Heart left ventricle (tissue), 16 donors: Measurements from ENCODE around the gene DPYSL4. TPM values are rescaled to one million over a fixed set of nuclear protein-coding genes. Genes with fewer than 3 reads are reported as not detected.

Experiments used
- ATAC-seq, 4 donors: fragments of 200-7000 bp; cut with Tn5 transposase; one replicate each; pipeline ENCODE4 v1.9.1; 2020 to 2022; ENCODE audit warnings: moderate library complexity in 4 of 4, mild to moderate bottlenecking in 3 of 4, moderate number of reproducible peaks in 1 of 4
- DNase-seq, 5 donors: peaks; one replicate each; pipeline ENCODE4 v3.0.0-alpha.2; 2020
- H3K27ac ChIP-seq, 12 donors: fragments of 200-600 bp; sonication (generic) in 4 of 12; one replicate each; pipeline versions ENCODE4 v1.5.0 to v1.8.0; 2016 to 2022; ENCODE audit warnings: mild to moderate bottlenecking in 2 of 12
- H3K27me3 ChIP-seq, 9 donors: fragments of 200-600 bp; sonication (generic) in 2 of 9; one replicate each; pipeline versions ENCODE4 v1.5.1 to v1.8.0; 2016 to 2022; ENCODE audit warnings: mild to moderate bottlenecking in 3 of 9
- H3K36me3 ChIP-seq, 9 donors: fragments of 200-600 bp; sonication (generic) in 2 of 9; one replicate each; pipeline versions ENCODE4 v1.5.0 to v1.8.0; 2018 to 2022; ENCODE audit warnings: mild to moderate bottlenecking in 2 of 9
- H3K4me1 ChIP-seq, 12 donors: fragments of 200-600 bp; sonication (generic) in 4 of 12; one replicate each; pipeline versions ENCODE4 v1.5.0 to v1.8.0; 2016 to 2022; ENCODE audit warnings: mild to moderate bottlenecking in 3 of 12
- H3K4me3 ChIP-seq, 12 donors: fragments of 200-600 bp; sonication (generic) in 4 of 12; one replicate each; pipeline versions ENCODE4 v1.5.0 to v1.8.0; 2017 to 2022; ENCODE audit warnings: mild to moderate bottlenecking in 9 of 12, moderate library complexity in 4 of 12
- H3K9me3 ChIP-seq, 12 donors: fragments of 200-600 bp; sonication (generic) in 4 of 12; one replicate each; pipeline versions ENCODE4 v1.5.0 to v1.8.0; 2016 to 2022; ENCODE audit warnings: mild to moderate bottlenecking in 1 of 12
- CTCF ChIP-seq, 12 donors: fragments of 200-600 bp; sonication (generic) in 4 of 12; IDR thresholded peaks; one replicate each; pipeline versions ENCODE4 v1.5.0 to v1.8.0; 2018 to 2022; ENCODE audit warnings: antibody characterized with exemption in 12 of 12, mild to moderate bottlenecking in 5 of 12
- POLR2A ChIP-seq, 2 donors: fragments of 450-650 bp; IDR thresholded peaks; one replicate each; pipeline ENCODE4 v1.6.1; 2017; ENCODE audit warnings: antibody characterized with exemption in 2 of 2, mild to moderate bottlenecking in 2 of 2, moderate library complexity in 2 of 2
- WGBS, 4 donors: extraction: QIAGEN DNeasy Blood & Tissue Kit in 2 of 4; methylation state at CpG; one replicate each; pipeline versions ENCODE4 v1.1.5 to v1.1.7; 2013 to 2018; 5-methylcytosine and 5-hydroxymethylcytosine counted together
- intact Hi-C, 10 donors: fragments of 100-400 bp; cut with DNase I; formaldehyde crosslinking; loops; one replicate each; pipeline versions ENCODE4 v1.11.1 to v1.14.2; 2022
- polyA plus RNA-seq, 2 donors: library from polyadenylated mRNA; stranded (reverse); fragments of 200-250 nt; gene quantifications; one replicate each; pipeline ENCODE4 v1.2.3, GENCODE V29; 2013
- total RNA-seq, 9 donors: library from RNA; depleted of rRNA in 2 of 9; stranded (reverse); fragments of >200 nt in 2 of 9; fragmentation: NEBNext Ultra II Directional in 3 of 9; extraction: Animal tissue kit (Norgen Biotek cat#: 25700) in 3 of 9; gene quantifications; one replicate each; pipeline versions ENCODE4 v1.1.0 to v1.2.4, GENCODE V29; 2016 to 2023
- donor health status: ischemic (EF 13 %, LVEDD 7.1; RV severe dilation, severe dysfunction).
- donor health status: healthy with polysubstance abuse.
- donor health status: DM: no; HTN: yes; CAD: no.
- donor health status: DM: no; HTN: no; CAD: no.
- donor health status: ischemic (EF 25% LVEDD 6.9; RV normal size, moderate dysfunction).
- donor health status: ischemic (EF 25% LVEDD 5.7; RV mildly dilated, moderate dysfunction).
- donor health status: healthy.
- donor health status: DM: yes; HTN: yes; CAD: no.
- donor health status: ischemic (EF 35%, LVEDD 5.7; RV mildly dilated, moderate dysfunction).
- donor health status: nonischemic (EF 11% LVEDD 7.7; RV severe dilation, severe dysfunction).
- donor health status: DM: yes; HTN: yes; CAD: no.
- donor health status: PGD.
- donor health status: ischemic (EF 29% LVEDD 5.4; RV normal size, mild dysfunction).
- donor health status: nonischemic (EF 23%, LVEDD 6.1; RV moderate dilation, normal function).

Gene DPYSL4
- total and polyA plus RNA-seq, 11 donors: 4.0 to 127 (median 33.1) TPM

DNA sequence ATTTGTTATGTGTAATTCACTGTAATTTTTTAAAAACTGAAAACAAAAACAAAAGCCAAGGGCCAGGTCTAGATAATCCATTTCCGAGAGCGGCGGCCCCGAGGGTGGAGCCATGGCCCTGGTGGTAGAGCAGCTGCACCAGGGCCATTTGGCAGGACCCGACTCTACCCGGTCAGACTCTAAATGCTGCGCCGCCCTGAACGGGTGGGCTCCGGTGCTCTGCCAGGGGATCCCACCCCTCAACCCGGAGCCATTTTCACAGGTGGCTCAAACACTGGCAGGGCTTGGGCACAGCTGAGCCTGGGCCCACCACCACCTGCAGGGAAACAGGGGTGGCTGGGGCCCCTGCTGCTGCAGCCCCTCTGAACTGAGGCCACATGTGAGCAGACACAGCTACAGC, 56.9 kb downstream of the DPYSL4 start:
- WGBS, 4 donors: 83 to 95% (median 94%) methylated on average over 10 to 11 of the region's 11 CpGs
- Histone ChIP-seq H3K4me3 (no peak overlapping the region), H3K9me3 (no peaks in the 10 kb centered on the region), H3K36me3 (no peaks in the 10 kb centered on the region), H3K27me3 (no peaks in the 10 kb centered on the region), H3K27ac (no peak overlapping the region), H3K4me1 (peaks cover 0 to 9% (median 0%) of the 10 kb centered on the region in 12 donors)
- ATAC-seq (no peak), DNase-seq (no peak)
- intact Hi-C loops: no loop called here
- TF ChIP-seq POLR2A (IDR thresholded peaks at IDR 0.05): no peak
- TF ChIP-seq CTCF (IDR thresholded peaks at IDR 0.05): no peak

GRCh38 chr10:132245056-132245455, 58.3 kb downstream of the DPYSL4 start:
- H3K27ac ChIP-seq: no peak overlapping the region
- WGBS, 4 donors: 93 to 97% (median 94%) methylated on average over 14 of the region's 14 CpGs
- no peaks in the 10 kb centered on the region for H3K36me3 ChIP-seq
- H3K27me3 ChIP-seq: no peaks in the 10 kb centered on the region
- intact Hi-C loops: no loop called here
- ATAC-seq (no peak), DNase-seq (no peak)
- no peaks in the 10 kb centered on the region for H3K9me3 ChIP-seq
- peaks cover 0 to 11% (median 0%) of the 10 kb centered on the region in 12 donors for H3K4me1 ChIP-seq
- no peak for TF ChIP-seq CTCF (IDR thresholded peaks at IDR 0.05)
- TF ChIP-seq POLR2A (IDR thresholded peaks at IDR 0.05): no peak
- no peak overlapping the region for H3K4me3 ChIP-seq

DNA sequence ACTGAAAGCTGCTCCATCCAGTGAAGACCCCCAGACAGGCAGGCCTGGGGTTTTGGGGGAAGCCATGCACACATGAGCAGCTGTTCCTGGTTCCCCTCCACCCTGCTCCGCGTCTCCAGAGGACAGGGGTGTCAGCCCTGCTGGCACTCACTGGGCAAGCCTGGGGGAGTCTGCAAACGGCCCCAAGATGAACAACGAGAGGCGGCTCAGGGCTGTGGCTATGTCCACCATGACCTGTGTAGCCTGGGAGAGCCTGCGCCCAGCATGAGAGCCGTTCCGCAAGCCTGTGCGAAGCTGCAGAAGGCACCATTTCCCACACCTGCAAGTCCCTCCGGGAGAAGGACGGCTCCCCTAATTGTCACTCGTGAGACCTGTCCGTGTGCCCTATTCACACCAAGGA, 59.5 kb downstream of the DPYSL4 start:
- WGBS, 4 donors: 91 to 95% (median 93%) methylated on average over 13 of the region's 13 CpGs
- no peak overlapping the region for H3K27ac ChIP-seq
- H3K36me3 ChIP-seq: no peaks in the 10 kb centered on the region
- intact Hi-C loops: no loop called here
- H3K4me1 ChIP-seq: peaks cover 0 to 11% (median 0%) of the 10 kb centered on the region in 12 donors
- TF ChIP-seq POLR2A (IDR thresholded peaks at IDR 0.05) (no peak), CTCF (IDR thresholded peaks at IDR 0.05) (no peak)
- ATAC-seq: no peak
- no peak overlapping the region for H3K4me3 ChIP-seq
- DNase-seq: no peak
- no peaks in the 10 kb centered on the region for H3K9me3 ChIP-seq
- no peaks in the 10 kb centered on the region for H3K27me3 ChIP-seq

DNA sequence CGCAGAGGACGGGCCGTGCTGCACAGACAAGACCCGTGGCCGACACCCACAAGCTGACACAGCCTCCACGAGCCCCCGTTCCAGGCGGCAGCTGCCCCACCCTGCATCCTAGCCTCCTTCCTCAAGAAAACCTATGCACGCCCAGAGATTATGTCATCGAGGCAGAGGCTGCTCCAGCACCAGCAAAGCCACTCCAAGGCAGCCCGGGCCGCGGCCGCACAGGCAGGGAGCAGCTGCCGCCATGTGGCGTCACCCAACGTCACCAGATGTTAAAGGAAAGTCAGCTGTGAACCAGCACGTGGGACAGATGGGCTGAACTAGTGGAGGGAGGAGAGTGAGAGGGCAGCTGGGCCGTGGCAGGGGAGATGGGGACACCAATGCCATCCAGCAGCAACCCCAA, 61.2 kb downstream of the DPYSL4 start:
- intact Hi-C loops: no loop called here
- no peak overlapping the region for H3K27ac ChIP-seq

More for the DNA sequence above, 61.2 kb downstream of the DPYSL4 start:
- peak in 2 of 4 donors; percentile 37 to 62 for ATAC-seq
- DNase-seq: peak in 1 of 5 donors; percentile 41
- no peaks in the 10 kb centered on the region for H3K36me3 ChIP-seq
- WGBS, 4 donors: 75 to 82% (median 80%) methylated on average over 17 to 19 of the region's 19 CpGs
- H3K4me3 ChIP-seq: no peak overlapping the region
- H3K9me3 ChIP-seq: no peaks in the 10 kb centered on the region
- H3K4me1 ChIP-seq: peaks cover 0 to 11% (median 0%) of the 10 kb centered on the region in 12 donors
- no peaks in the 10 kb centered on the region for H3K27me3 ChIP-seq
- no peak for TF ChIP-seq POLR2A (IDR thresholded peaks at IDR 0.05)
- TF ChIP-seq CTCF (IDR thresholded peaks at IDR 0.05): no peak
